Activated CD8-positive, alpha-beta T cell treated with anti-CD3 and anti-CD28 coated beads for 36 hours (primary cell): ENCODE measurements around the gene CLEC2D. TPM values are rescaled to one million over a fixed set of nuclear protein-coding genes. Genes with fewer than 3 reads are reported as not detected.

Source experiments
- ATAC-seq: fragments of 200-7000 bp; cut with Tn5 transposase; one replicate; pipeline ENCODE4 v1.10.0; 2021; ENCODE audit warnings: mild to moderate bottlenecking, moderate library complexity
- CTCF ChIA-PET: fragments of 350-600 bp; sonication (Branson Sonifier 250); formaldehyde crosslinking; loops from one replicate; lab custom pipeline; 2021; ENCODE audit warnings: antibody characterized with exemption; lab: Charles Lee
- POLR2A ChIA-PET: fragments of 350-600 bp; sonication (Branson Sonifier 250); formaldehyde crosslinking; loops from one replicate; lab custom pipeline; 2021; ENCODE audit warnings: antibody characterized with exemption; lab: Charles Lee
- DNase-seq: peaks from one replicate; pipeline ENCODE4 v3.0.0-alpha.2; 2020
- H3K27ac Mint-ChIP-seq: one replicate; pipeline ENCODE4 v1.8.0; 2021; ENCODE audit warnings: mild to moderate bottlenecking, mixed read lengths
- H3K27me3 Mint-ChIP-seq: one replicate; pipeline ENCODE4 v1.8.0; 2021; ENCODE audit warnings: mixed read lengths
- H3K36me3 Mint-ChIP-seq: one replicate; pipeline ENCODE4 v1.8.0; 2021; ENCODE audit warnings: low read depth, mixed read lengths
- H3K4me1 Mint-ChIP-seq: one replicate; pipeline ENCODE4 v1.8.0; 2021; ENCODE audit warnings: low read depth, mixed read lengths
- H3K4me3 Mint-ChIP-seq: one replicate; pipeline ENCODE4 v1.8.0; 2021; ENCODE audit warnings: mild to moderate bottlenecking, moderate library complexity, mixed read lengths
- H3K9me3 Mint-ChIP-seq: one replicate; pipeline ENCODE4 v1.8.0; 2021; ENCODE audit warnings: mixed read lengths
- intact Hi-C: fragments of 100-400 bp; cut with micrococcal nuclease; formaldehyde crosslinking; loops from one replicate; pipeline ENCODE4 v1.10.0; 2022
- total RNA-seq, 2 experiments: library from RNA; stranded (reverse); gene quantifications; one replicate each; pipeline ENCODE4 v1.2.3, GENCODE V29; 2021
- TF ChIP-seq, protein P1 (sequence below): fragments of 200-600 bp; IDR thresholded peaks from one replicate; pipeline ENCODE4 v1.8.0; 2022; ENCODE audit warnings: antibody characterized with exemption, mild to moderate bottlenecking

The CLEC2D gene
- total RNA-seq, 2 experiments from 2014 or later = 240 to 259 TPM

DNA sequence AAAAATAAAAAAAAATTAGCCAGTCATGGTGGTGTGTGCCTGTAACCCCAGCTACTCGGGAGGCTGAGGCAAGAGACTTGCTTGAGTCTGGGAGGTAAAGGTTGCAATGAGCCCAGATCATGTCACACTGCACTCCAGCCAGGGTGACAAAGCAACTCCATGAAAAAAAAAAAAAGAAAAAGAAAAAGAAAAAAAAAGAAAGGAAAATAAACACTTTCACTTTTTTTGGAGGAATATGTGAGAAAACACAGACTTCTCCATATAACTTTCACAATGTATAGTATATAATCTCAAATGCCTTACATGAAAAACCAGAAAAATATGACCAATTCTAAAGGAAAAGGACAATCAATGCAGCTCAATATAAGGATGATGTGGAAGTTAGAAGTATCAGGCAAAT, 54.5 kb downstream of the CLEC2D start:
- Mint-ChIP-seq H3K36me3 (peaks cover 6% of the 10 kb centered on the region), H3K4me3 (no peak overlapping the region), H3K27me3 (peaks cover 4% of the 10 kb centered on the region), H3K4me1 (peaks cover 33% of the 10 kb centered on the region), H3K9me3 (no peaks in the 10 kb centered on the region), H3K27ac (no peak overlapping the region)
- TF ChIP-seq, protein P1, sequence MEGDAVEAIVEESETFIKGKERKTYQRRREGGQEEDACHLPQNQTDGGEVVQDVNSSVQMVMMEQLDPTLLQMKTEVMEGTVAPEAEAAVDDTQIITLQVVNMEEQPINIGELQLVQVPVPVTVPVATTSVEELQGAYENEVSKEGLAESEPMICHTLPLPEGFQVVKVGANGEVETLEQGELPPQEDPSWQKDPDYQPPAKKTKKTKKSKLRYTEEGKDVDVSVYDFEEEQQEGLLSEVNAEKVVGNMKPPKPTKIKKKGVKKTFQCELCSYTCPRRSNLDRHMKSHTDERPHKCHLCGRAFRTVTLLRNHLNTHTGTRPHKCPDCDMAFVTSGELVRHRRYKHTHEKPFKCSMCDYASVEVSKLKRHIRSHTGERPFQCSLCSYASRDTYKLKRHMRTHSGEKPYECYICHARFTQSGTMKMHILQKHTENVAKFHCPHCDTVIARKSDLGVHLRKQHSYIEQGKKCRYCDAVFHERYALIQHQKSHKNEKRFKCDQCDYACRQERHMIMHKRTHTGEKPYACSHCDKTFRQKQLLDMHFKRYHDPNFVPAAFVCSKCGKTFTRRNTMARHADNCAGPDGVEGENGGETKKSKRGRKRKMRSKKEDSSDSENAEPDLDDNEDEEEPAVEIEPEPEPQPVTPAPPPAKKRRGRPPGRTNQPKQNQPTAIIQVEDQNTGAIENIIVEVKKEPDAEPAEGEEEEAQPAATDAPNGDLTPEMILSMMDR = no peak
- ATAC-seq = no peak
- intact Hi-C loops = no loop called here
- no peak for DNase-seq
- CTCF ChIA-PET = interaction anchor here (0.7 to 1.8 kb wide), 4 partner anchors 11 to 25 kb away, joined by 3 to 5 read pairs (median 4); no protein-coding TSS in a partner anchor
- POLR2A ChIA-PET = no interaction called here

DNA sequence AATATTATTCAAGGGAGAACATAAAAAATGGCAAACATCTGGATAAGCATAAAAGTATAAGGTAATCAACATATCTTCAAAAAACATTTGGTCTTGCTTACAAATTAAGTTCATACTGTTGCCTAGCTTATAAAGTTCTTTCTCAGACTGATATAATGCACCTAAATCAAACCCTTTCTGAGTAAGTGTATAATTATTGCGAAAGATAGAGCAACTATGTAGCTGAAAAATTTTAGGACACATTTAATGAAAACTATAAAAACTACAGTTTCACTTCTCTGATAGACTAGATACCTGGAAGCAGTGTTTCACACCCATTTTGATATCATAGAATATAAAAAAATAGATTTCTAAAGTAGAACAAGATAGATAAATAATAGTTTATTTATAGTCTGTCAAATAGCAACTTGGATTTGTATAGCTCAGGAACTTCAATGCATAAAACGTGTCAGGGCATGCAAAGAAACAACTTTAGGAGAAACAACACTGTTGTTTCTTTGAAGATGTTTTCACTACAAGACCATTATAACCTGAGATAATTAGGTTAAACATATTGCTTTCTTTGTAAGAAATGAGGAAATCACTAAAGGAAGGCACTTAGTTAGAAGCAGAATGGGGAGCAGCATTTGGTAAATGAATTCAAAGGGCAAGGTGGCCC, 55.8 kb downstream of the CLEC2D start:
- peaks cover 31% of the 10 kb centered on the region for H3K4me1 Mint-ChIP-seq
- ChIA-PET POLR2A (interaction anchor here (0.7 to 1.0 kb wide), 2 partner anchors 8 to 78 kb away, joined by 3 to 4 read pairs; no protein-coding TSS in a partner anchor), CTCF (interaction anchor here (0.7 to 1.8 kb wide), 6 partner anchors 14 to 23 kb away, joined by 3 to 11 read pairs (median 4); no protein-coding TSS in a partner anchor)
- no peak overlapping the region for H3K4me3 Mint-ChIP-seq
- no peaks in the 10 kb centered on the region for H3K9me3 Mint-ChIP-seq
- DNase-seq (no peak), ATAC-seq (no peak)
- peaks cover 3% of the 10 kb centered on the region for H3K36me3 Mint-ChIP-seq
- TF ChIP-seq, protein P1 = no peak
- no peak overlapping the region for H3K27ac Mint-ChIP-seq
- H3K27me3 Mint-ChIP-seq = peaks cover 4% of the 10 kb centered on the region
- intact Hi-C loops = no loop called here

DNA sequence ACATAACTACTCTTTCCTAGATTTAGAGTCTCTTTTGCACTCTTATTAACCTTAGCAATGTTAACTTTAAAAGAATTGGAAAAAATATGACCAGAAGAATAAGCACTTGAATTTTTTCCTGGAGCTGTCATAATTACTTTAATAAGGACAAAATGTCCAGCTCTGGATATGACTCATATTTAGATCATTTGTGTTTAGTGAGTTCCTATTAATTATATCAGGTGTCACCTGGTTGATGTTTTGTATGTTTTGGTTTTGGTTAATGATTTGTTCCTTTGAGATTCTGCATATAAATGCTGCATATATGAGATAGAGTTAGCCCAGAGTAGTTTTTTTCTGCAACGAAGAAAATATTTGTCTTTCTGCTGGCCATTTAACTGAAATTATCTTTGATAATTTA, 58.3 kb downstream of the CLEC2D start:
- DNase-seq = no peak

DNA sequence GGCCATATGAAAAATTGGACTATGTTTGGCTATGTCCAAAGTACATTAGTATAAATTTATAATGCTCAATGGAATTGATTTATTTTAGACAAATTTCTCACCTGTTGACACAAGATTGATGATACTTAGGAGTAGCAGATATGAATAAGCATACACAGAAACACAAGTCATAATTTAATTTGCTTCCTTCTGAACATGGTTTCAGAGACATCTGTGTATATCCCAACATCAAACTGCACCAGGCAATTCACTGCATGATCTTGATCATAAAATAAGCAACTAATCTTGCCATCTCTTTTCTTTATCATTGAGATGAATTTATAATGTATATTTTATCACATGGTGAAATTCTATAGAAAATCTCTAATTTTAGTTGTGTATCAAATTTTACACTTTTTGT, 59.6 kb downstream of the CLEC2D start:
- TF ChIP-seq, protein P1 = no peak
- no peaks in the 10 kb centered on the region for H3K27me3 Mint-ChIP-seq
- no peak overlapping the region for H3K27ac Mint-ChIP-seq
- H3K9me3 Mint-ChIP-seq = no peaks in the 10 kb centered on the region
- CTCF ChIA-PET = interaction anchor here (1.6 to 2.3 kb wide), 2 partner anchors 14 kb away, joined by 3 to 9 read pairs; no protein-coding TSS in a partner anchor
- POLR2A ChIA-PET = interaction anchor here (1.4 to 1.7 kb wide), 3 partner anchors 12 to 55 kb away, joined by 3 to 7 read pairs (median 5); no protein-coding TSS in a partner anchor
- ATAC-seq (no peak), DNase-seq (no peak)
- intact Hi-C loops = no loop called here
- H3K4me1 Mint-ChIP-seq = peaks cover 39% of the 10 kb centered on the region
- H3K36me3 Mint-ChIP-seq = peaks cover 6% of the 10 kb centered on the region
- H3K4me3 Mint-ChIP-seq = no peak overlapping the region

More for the DNA sequence above, 58.3 kb downstream of the CLEC2D start:
- ChIA-PET CTCF (interaction anchor here (0.7 to 1.1 kb wide), 3 partner anchors 13 to 20 kb away, joined by 3 to 6 read pairs (median 3); no protein-coding TSS in a partner anchor), POLR2A (no interaction called here)
- H3K9me3 Mint-ChIP-seq = no peaks in the 10 kb centered on the region
- H3K27ac Mint-ChIP-seq = no peak overlapping the region
- no peak for ATAC-seq
- peaks cover 7% of the 10 kb centered on the region for H3K36me3 Mint-ChIP-seq
- H3K27me3 Mint-ChIP-seq = peaks cover 4% of the 10 kb centered on the region
- H3K4me3 Mint-ChIP-seq = no peak overlapping the region
- intact Hi-C loops = no loop called here
- H3K4me1 Mint-ChIP-seq = peaks cover 36% of the 10 kb centered on the region
- TF ChIP-seq, protein P1 = no peak

DNA sequence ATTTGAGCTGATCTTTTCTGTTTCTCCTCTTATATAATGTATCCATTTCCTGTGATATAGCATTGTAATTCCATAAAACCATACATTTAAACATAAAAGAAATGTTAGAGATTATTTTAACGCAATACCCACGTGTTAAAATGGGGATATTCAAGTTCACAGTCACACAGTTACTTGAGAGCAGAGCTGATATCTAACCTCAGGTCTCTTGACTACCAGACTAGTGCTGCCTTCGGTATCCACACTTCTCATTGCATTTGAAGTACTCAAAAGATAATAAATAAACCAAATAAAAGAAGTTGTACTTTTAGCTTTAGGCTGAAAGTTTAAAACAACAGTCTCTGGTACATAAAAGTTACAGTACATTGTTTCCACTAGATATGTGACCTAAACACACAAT, 60.5 kb downstream of the CLEC2D start:
- Mint-ChIP-seq H3K4me1 (peaks cover 41% of the 10 kb centered on the region), H3K4me3 (no peak overlapping the region), H3K9me3 (peaks cover 2% of the 10 kb centered on the region), H3K27ac (no peak overlapping the region), H3K36me3 (peaks cover 6% of the 10 kb centered on the region), H3K27me3 (no peaks in the 10 kb centered on the region)
- no peak for ATAC-seq
- no peak for DNase-seq
- TF ChIP-seq, protein P1 = no peak
- ChIA-PET CTCF (interaction anchor here (0.7 to 2.3 kb wide), 7 partner anchors 13 to 95 kb away, joined by 3 to 9 read pairs (median 3); no protein-coding TSS in a partner anchor), POLR2A (interaction anchor here (0.6 to 2.3 kb wide), 6 partner anchors 9 to 83 kb away, joined by 3 to 9 read pairs (median 4); no protein-coding TSS in a partner anchor)
- intact Hi-C loops = no loop called here
